Bronchial smooth muscle cell (primary cell): ENCODE measurements around the gene SLC15A3. TPM values are rescaled to one million over a fixed set of nuclear protein-coding genes. Genes with fewer than 3 reads are reported as not detected.

Experiments
- total RNA-seq: library from RNA; depleted of rRNA; stranded (reverse); fragments of >200 nt; gene quantifications from 2 replicates; pipeline ENCODE4 v1.2.1, GENCODE V29; 2014

SLC15A3 gene
- total RNA-seq, result 11.0 and 22.6 TPM in 2 replicates

DNA sequence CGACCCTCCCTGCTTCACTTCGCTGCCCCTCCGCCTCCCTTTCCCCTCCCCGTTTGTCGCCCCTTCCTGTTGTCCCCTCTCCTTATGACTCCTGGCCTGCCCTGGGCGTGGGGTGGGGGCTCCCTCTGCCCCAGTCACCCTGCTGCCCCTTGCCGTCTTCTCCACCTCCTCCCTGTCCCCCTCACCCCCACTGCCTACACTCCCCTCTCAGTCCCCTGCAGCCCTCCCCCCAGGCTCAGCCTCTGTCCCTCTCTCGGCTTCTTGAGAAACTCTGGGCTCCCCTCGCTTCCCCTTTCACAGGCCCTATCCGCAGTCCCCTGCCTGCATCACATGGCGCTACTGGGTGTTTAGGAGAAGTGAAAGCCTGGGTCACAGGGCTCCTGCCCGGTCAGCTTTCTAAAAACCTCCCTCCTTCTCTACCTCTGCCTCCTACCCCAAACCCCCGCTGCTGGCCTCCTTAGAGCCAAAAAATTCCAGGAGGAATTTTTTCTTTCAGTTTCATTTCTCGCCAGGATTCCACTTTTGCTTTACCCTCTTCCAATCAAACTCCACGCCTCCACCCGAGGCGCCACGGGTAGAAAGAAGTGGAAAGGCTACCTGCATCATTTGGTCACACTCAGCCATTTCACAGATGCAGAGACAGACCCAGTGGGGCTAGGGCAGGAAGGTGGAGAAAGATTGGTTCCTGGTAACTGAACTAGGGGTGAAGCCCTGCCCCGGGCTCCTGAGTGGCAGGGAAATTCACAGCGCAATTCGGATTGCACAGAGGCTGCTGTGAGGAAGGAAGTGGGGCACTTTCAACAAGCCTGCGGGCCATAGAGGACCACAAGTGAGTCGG, at the start of gene SLC15A3:
Gene SLC15A3 (minus strand): TSS at position 273 of the 838 bp plus-strand sequence. CDS start 625 bp downstream, outside the sequence.

DNA sequence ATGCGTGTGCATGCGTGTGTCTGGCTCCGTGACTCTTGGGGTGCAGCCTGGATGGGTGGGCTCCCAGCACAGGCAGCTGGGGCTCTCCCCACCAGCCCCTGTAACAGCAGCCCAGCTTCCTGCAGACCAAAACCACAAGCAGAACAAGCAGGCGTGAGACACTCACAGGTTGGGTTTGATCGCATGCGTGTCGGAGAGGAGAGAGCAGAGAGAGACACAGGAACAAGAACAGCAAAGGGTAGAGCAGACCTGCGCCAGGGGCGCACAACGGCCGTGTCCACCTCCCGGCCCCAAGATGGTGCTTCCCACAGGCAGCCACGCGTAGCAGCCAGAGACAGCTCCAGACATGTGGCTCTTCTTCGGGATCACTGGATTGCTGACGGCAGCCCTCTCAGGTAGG, 19.5 kb upstream of the SLC15A3 start, which contains the start of gene CD6:
Gene CD6 (plus strand): TSS at position 161 of the 400 bp plus-strand sequence. CDS start 186 bp downstream, at position 347.

DNA sequence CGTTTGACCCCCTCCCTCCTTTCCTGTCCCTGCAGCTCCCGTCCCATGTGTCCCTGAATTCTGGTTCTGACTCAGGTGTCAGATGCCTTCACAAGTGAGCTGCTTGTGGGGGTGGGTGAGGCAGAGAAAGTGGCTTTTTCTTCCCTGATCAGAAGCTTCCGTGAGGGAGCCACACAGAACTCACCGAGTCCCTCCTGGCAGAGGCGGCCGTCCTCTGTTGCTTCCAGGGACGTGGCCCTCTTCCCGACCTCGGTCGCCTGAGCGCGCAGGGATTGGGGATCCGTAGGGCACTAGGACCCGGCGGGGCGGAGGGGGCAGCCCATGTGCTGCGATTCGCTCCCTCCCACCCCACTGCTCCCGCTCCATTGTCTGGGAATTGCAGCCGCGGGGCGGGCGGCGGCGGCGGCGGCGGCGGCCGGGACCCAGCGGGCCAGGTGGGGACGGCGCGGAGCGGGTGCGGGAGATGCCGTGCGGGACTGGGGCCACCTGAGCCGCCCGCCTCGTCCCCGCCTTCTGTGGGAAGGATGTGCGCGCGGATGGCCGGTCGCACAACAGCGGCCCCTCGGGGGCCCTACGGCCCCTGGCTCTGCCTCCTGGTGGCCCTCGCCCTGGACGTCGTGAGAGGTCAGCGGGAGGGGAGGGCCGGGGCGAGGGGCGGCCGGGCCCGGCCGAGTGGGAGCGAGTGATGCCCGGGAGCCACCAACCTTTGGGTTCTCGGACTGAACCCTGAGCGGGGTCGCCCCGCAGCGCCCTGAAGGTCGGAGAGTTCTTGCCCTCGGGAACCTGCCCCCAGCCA, 27.7 kb downstream of the SLC15A3 start, which contains the start of gene TMEM132A:
Gene TMEM132A (plus strand): TSS at position 351 of the 796 bp plus-strand sequence. CDS start 174 bp downstream, at position 525.

DNA sequence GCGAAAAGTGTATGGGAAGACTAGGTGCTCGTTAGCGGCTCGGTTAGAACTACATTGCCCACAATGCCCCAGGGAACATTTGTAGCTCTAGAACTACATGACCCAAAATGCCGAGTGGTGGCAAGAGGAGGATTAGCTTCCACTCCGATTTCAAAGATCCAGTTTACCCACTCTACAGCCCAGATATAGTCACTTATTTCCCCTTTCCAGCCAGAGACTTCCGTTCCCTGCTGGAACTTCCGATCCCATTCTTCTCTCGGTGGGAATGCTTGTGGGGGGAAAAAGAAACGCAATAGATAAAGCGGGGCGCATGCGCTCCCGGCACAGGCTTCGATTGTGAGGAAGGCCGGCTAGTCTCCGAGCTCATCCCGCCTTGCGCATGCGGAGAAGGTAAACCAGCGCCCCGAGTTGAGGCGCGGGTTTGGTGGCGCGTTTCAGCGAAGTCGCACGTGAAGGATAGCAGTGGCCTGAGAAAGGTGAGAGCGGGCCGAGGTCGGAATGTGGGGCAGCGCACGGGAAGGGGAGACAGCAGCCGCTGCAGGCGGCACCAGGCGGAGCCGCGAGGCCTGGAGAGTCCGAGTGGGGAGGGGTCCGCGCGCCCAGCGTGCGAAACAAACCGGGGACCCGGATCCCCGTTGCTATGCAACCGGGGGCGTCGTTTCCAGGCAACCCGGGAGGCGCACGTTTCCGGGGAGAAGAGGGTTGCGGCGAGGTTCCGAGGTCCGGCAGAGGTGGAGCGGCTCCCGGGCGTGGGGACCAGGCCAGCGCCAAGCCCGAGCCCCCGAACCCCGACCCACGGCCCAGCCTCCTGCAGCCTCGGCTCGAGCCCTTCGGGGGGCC, 38.0 kb downstream of the SLC15A3 start, which contains the start of gene TMEM109:
Gene TMEM109 (plus strand): TSS at position 366 of the 840 bp plus-strand sequence. CDS start 5,536 bp downstream, outside the sequence.

DNA sequence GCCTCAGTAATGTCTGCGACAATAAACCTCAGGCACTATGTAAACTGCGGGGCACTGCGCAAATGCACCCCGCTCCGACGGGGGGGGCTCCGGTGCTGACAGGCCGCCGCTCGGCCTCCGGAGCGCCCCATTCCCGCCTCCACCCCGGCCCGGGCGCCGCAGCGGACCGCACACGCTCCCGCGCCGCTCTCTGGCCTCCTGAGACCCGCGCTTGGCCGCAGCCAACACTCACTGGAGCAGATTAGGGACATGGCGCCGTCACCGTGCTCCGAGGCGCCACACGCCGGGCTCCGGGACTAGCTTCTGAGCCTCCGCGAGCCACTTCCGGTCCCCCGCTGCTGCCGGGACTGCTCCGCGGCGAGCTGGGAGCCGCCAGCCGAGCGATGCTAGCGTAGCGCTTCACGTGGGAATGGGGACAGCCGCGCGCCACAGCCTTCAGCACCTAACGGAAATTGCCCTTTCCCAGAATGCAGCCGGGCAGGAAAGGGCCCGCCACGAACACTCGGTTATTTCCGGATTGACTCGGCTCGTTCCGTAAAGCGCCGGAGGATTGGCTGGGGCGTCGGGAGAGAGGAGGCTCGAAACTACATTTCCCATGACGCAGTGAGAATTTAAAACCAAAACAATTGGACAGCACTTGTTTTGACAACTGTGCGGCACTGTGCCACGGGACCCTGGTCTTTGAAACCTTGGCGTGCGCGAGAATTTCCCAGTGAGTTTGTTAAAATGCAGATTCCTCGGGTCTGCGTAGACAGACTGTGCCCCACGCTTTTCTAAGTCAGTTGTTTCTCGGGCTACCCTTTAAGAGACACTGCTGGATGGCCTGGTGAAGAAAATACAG, 45.6 kb downstream of the SLC15A3 start, which contains the start of gene PRPF19:
Gene PRPF19 (minus strand): TSS at position 454 of the 841 bp plus-strand sequence. CDS start 203 bp downstream, at position 251.

Other genes starting within 250 kb of the SLC15A3 start
- gene MS4A18, start 227.5 kb downstream of the SLC15A3 start, total RNA-seq, result not detected in 2 replicates
- not detected in 2 replicates for gene MS4A15, start 195.3 kb downstream of the SLC15A3 start, total RNA-seq
- not detected in 2 replicates for gene MS4A10, start 166.8 kb downstream of the SLC15A3 start, total RNA-seq
- 1.2 and 3.3 TPM in 2 replicates for gene CCDC86, start 110.1 kb downstream of the SLC15A3 start, total RNA-seq
- 0.16 and 1.5 TPM in 2 replicates for gene PTGDR2, start 96.2 kb downstream of the SLC15A3 start, total RNA-seq
- gene ZP1, start 84.6 kb downstream of the SLC15A3 start, total RNA-seq, result 0.32 TPM in 1 of 2 replicates, not detected in the other
- gene PRPF19, start 45.6 kb downstream of the SLC15A3 start, total RNA-seq, result 29.6 and 32.6 TPM in 2 replicates
- 17.7 and 23.8 TPM in 2 replicates for gene TMEM109, start 38.0 kb downstream of the SLC15A3 start, total RNA-seq
- gene TMEM132A, start 27.7 kb downstream of the SLC15A3 start, total RNA-seq, result 9.0 and 10.7 TPM in 2 replicates
- not detected in 2 replicates for gene CD6, start 19.5 kb upstream of the SLC15A3 start, total RNA-seq
- gene CD5, start 150.3 kb upstream of the SLC15A3 start, total RNA-seq, result not detected in 2 replicates
- gene VPS37C, start 209.2 kb upstream of the SLC15A3 start, total RNA-seq, result 5.4 and 5.8 TPM in 2 replicates